ENCODE results near the gene KRT39. TPM values are rescaled to one million over a fixed set of nuclear protein-coding genes. Genes with fewer than 3 reads are reported as not detected.

The KRT39 gene
- total and polyA plus RNA-seq, 2 of the 13 experiments (the other 11 are each of a cell fraction or from before 2014, with no cell fraction given), result 0.07 to 1.2 TPM

DNA sequence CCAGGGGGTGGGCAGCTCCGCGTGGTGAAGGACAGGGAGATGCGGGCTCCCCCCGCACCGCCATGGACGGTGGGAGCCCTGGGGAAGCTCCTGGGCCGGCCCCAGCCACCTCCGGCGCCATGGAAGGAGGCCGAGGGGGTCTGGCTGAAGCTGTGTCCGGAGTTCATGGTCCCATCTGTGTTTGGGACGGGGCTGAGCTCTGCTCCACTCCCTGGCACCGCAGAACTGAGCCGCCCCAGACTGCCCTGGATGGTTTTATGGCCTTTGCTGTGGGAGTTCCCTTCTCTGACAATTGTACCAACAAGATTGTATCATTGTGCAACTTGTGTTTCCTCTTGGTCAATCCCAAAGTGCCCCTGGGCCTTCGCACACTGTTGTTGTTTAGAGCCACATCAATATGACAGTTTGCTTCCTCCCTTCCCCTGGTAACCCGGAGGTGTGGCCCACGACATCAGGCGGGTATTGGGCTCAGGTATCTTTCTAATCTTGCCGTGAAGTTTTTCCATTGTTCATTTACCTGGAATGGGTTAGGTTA, 30.2 kb downstream of the KRT39 start (continued):
- TF ChIP-seq, protein P1, sequence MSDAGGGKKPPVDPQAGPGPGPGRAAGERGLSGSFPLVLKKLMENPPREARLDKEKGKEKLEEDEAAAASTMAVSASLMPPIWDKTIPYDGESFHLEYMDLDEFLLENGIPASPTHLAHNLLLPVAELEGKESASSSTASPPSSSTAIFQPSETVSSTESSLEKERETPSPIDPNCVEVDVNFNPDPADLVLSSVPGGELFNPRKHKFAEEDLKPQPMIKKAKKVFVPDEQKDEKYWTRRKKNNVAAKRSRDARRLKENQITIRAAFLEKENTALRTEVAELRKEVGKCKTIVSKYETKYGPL (CRISPR knock-in tag; IDR thresholded peaks at IDR 0.05), result no peak
- TF ChIP-seq, protein P2, sequence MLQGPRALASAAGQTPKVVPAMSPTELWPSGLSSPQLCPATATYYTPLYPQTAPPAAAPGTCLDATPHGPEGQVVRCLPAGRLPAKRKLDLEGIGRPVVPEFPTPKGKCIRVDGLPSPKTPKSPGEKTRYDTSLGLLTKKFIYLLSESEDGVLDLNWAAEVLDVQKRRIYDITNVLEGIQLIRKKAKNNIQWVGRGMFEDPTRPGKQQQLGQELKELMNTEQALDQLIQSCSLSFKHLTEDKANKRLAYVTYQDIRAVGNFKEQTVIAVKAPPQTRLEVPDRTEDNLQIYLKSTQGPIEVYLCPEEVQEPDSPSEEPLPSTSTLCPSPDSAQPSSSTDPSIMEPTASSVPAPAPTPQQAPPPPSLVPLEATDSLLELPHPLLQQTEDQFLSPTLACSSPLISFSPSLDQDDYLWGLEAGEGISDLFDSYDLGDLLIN (CRISPR knock-in tag; IDR thresholded peaks at IDR 0.05; ENCODE audit: borderline replicate concordance), result no peak
- TF ChIP-seq, protein P3, sequence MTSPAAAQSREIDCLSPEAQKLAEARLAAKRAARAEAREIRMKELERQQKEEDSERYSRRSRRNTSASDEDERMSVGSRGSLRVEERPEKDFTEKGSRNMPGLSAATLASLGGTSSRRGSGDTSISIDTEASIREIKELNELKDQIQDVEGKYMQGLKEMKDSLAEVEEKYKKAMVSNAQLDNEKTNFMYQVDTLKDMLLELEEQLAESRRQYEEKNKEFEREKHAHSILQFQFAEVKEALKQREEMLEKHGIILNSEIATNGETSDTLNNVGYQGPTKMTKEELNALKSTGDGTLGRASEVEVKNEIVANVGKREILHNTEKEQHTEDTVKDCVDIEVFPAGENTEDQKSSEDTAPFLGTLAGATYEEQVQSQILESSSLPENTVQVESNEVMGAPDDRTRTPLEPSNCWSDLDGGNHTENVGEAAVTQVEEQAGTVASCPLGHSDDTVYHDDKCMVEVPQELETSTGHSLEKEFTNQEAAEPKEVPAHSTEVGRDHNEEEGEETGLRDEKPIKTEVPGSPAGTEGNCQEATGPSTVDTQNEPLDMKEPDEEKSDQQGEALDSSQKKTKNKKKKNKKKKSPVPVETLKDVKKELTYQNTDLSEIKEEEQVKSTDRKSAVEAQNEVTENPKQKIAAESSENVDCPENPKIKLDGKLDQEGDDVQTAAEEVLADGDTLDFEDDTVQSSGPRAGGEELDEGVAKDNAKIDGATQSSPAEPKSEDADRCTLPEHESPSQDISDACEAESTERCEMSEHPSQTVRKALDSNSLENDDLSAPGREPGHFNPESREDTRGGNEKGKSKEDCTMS (CRISPR knock-in tag; conservative IDR thresholded peaks at IDR 0.05), result no peak
- TF ChIP-seq SMYD3 (CRISPR knock-in tag; IDR thresholded peaks at IDR 0.05) (no peak), RBFOX2 (IDR thresholded peaks at IDR 0.05; ENCODE audit: low read depth, low read length) (peak; percentile 57), ZNF207 (IDR thresholded peaks at IDR 0.05; ENCODE audit: borderline replicate concordance) (no peak), SOX13 (IDR thresholded peaks at IDR 0.05) (no peak), SOX13 (CRISPR knock-in tag; conservative IDR thresholded peaks at IDR 0.05 in 1 of 2, IDR thresholded peaks at IDR 0.05 in 1 of 2) (peak in 1 of 2 experiments; percentile 67; a peak in 2 of 4 replicates), ZSCAN21 (CRISPR knock-in tag; IDR thresholded peaks at IDR 0.05; ENCODE audit: borderline replicate concordance) (0 out of 2 replicates have a peak, but pooled peaks have one; percentile 16), TOPORS (CRISPR knock-in tag; IDR thresholded peaks at IDR 0.05) (no peak), ETV5 (CRISPR knock-in tag; IDR thresholded peaks at IDR 0.05; ENCODE audit: borderline replicate concordance) (peak; percentile 59; the same call in 1 of the 2 replicates), ZNF34 (CRISPR knock-in tag; IDR thresholded peaks at IDR 0.05; ENCODE audit: borderline replicate concordance) (no peak), FOXO1 (CRISPR knock-in tag; IDR thresholded peaks at IDR 0.05) (peak; percentile 19; the same call in 1 of the 2 replicates), ZNF12 (CRISPR knock-in tag; IDR thresholded peaks at IDR 0.05) (no peak), ZNF143 (CRISPR knock-in tag; IDR thresholded peaks at IDR 0.05) (0 out of 2 replicates have a peak, but pooled peaks have one; percentile 19), ZNF747 (CRISPR knock-in tag; IDR thresholded peaks at IDR 0.05; ENCODE audit: borderline replicate concordance) (no peak), ZSCAN9 (CRISPR knock-in tag; IDR thresholded peaks at IDR 0.05; ENCODE audit: borderline replicate concordance) (0 out of 2 replicates have a peak, but pooled peaks have one; percentile 7), SAP130 (CRISPR knock-in tag; IDR thresholded peaks at IDR 0.05; ENCODE audit: low read depth) (peak; percentile 57), HDAC6 (IDR thresholded peaks at IDR 0.05; ENCODE audit: low read depth, low read length) (no peak), ZSCAN29 (CRISPR knock-in tag; conservative IDR thresholded peaks at IDR 0.05) (no peak), SMARCE1 (IDR thresholded peaks at IDR 0.05; ENCODE audit: borderline replicate concordance) (no peak), MIER3 (CRISPR knock-in tag; IDR thresholded peaks at IDR 0.05; ENCODE audit: borderline replicate concordance) (peak; percentile 24; the same call in 1 of the 2 replicates), HMG20B (CRISPR knock-in tag; conservative IDR thresholded peaks at IDR 0.05) (no peak), ZEB1 (IDR thresholded peaks at IDR 0.05; ENCODE audit: insufficient replicate concordance, low read depth) (peak; percentile 67)
- TF ChIP-seq, protein P4, sequence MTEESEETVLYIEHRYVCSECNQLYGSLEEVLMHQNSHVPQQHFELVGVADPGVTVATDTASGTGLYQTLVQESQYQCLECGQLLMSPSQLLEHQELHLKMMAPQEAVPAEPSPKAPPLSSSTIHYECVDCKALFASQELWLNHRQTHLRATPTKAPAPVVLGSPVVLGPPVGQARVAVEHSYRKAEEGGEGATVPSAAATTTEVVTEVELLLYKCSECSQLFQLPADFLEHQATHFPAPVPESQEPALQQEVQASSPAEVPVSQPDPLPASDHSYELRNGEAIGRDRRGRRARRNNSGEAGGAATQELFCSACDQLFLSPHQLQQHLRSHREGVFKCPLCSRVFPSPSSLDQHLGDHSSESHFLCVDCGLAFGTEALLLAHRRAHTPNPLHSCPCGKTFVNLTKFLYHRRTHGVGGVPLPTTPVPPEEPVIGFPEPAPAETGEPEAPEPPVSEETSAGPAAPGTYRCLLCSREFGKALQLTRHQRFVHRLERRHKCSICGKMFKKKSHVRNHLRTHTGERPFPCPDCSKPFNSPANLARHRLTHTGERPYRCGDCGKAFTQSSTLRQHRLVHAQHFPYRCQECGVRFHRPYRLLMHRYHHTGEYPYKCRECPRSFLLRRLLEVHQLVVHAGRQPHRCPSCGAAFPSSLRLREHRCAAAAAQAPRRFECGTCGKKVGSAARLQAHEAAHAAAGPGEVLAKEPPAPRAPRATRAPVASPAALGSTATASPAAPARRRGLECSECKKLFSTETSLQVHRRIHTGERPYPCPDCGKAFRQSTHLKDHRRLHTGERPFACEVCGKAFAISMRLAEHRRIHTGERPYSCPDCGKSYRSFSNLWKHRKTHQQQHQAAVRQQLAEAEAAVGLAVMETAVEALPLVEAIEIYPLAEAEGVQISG (CRISPR knock-in tag; IDR thresholded peaks at IDR 0.05), result 0 out of 2 replicates have a peak, but pooled peaks have one; percentile 24

Data from HepG2 (cell line).